ENCODE data around the gene ABCA3. TPM values are rescaled to one million over a fixed set of nuclear protein-coding genes. Genes with fewer than 3 reads are reported as not detected.

Gene ABCA3
- total RNA-seq, 4 donors from 2014 or later: 7.5 to 27.5 (median 12.3) TPM

- TF ChIP-seq EP300 (IDR thresholded peaks at IDR 0.05) (no peak), CTCF (IDR thresholded peaks at IDR 0.05) (no peak), POLR2A (IDR thresholded peaks at IDR 0.05) (no peak), POLR2AphosphoS5 (IDR thresholded peaks at IDR 0.05) (no peak)
- Histone ChIP-seq H3K36me3 (no peaks in the 10 kb centered on the region), H3K27ac (no peak overlapping the region), H3K4me3 (no peak overlapping the region), H3K27me3 (peaks cover 26% of the 10 kb centered on the region), H3K4me1 (no peaks in the 10 kb centered on the region), H3K9me3 (no peaks in the 10 kb centered on the region)
- ATAC-seq: no peak
- WGBS, 2 donors (ENCODE audit: low coverage in 1 of 2): 83 to 84% methylated on average over 4 of the region's 4 CpGs
Observed at GRCh38 chr16:2359919-2360318, 19.4 kb upstream of the ABCA3 start.

- H3K27me3 ChIP-seq: peaks cover 23% of the 10 kb centered on the region
- no peaks in the 10 kb centered on the region for H3K9me3 ChIP-seq
- H3K36me3 ChIP-seq: no peaks in the 10 kb centered on the region
- no peak for ATAC-seq
- H3K4me1 ChIP-seq: no peaks in the 10 kb centered on the region
- no peak overlapping the region for H3K4me3 ChIP-seq
- WGBS, 2 donors (ENCODE audit: low coverage in 1 of 2): 78 to 96% methylated on average over 1 to 3 of the region's 3 CpGs
- H3K27ac ChIP-seq: no peak overlapping the region
- TF ChIP-seq POLR2A (IDR thresholded peaks at IDR 0.05): no peak
- TF ChIP-seq EP300 (IDR thresholded peaks at IDR 0.05): no peak
- TF ChIP-seq POLR2AphosphoS5 (IDR thresholded peaks at IDR 0.05): no peak
- no peak for TF ChIP-seq CTCF (IDR thresholded peaks at IDR 0.05)
Observed at GRCh38 chr16:2358811-2359210, 18.3 kb upstream of the ABCA3 start.

- Histone ChIP-seq H3K4me3 (no peak overlapping the region), H3K36me3 (no peaks in the 10 kb centered on the region), H3K27me3 (peaks cover 18% of the 10 kb centered on the region), H3K27ac (no peak overlapping the region), H3K4me1 (no peaks in the 10 kb centered on the region), H3K9me3 (no peaks in the 10 kb centered on the region)
- ATAC-seq: no peak
- 92 to 96% methylated on average over 4 of the region's 4 CpGs for WGBS, 2 donors (ENCODE audit: low coverage in 1 of 2)
- TF ChIP-seq POLR2AphosphoS5 (IDR thresholded peaks at IDR 0.05) (no peak), POLR2A (IDR thresholded peaks at IDR 0.05) (no peak), EP300 (IDR thresholded peaks at IDR 0.05) (no peak), CTCF (IDR thresholded peaks at IDR 0.05) (no peak)
Observed at GRCh38 chr16:2357331-2357730, 16.8 kb upstream of the ABCA3 start.

- Histone ChIP-seq H3K36me3 (no peaks in the 10 kb centered on the region), H3K9me3 (no peaks in the 10 kb centered on the region), H3K4me1 (no peaks in the 10 kb centered on the region), H3K27me3 (no peaks in the 10 kb centered on the region), H3K27ac (no peak overlapping the region), H3K4me3 (no peak overlapping the region)
- ATAC-seq: no peak
- TF ChIP-seq POLR2AphosphoS5 (IDR thresholded peaks at IDR 0.05) (no peak), POLR2A (IDR thresholded peaks at IDR 0.05) (no peak), CTCF (IDR thresholded peaks at IDR 0.05) (no peak), EP300 (IDR thresholded peaks at IDR 0.05) (no peak)
- 79 to 89% methylated on average over 1 of the region's 1 CpG for WGBS, 2 donors (ENCODE audit: low coverage in 1 of 2)
Observed at GRCh38 chr16:2350500-2350899, 10.0 kb upstream of the ABCA3 start.

GRCh38 chr16:2343211-2343610, 2.7 kb upstream of the ABCA3 start:
- TF ChIP-seq EP300 (IDR thresholded peaks at IDR 0.05): no peak
- no peak for TF ChIP-seq CTCF (IDR thresholded peaks at IDR 0.05)
- no peak for TF ChIP-seq POLR2A (IDR thresholded peaks at IDR 0.05)
- no peak for TF ChIP-seq POLR2AphosphoS5 (IDR thresholded peaks at IDR 0.05)
- no peak for ATAC-seq
- Histone ChIP-seq H3K36me3 (no peaks in the 10 kb centered on the region), H3K4me3 (no peak overlapping the region), H3K27me3 (no peaks in the 10 kb centered on the region), H3K27ac (no peak overlapping the region), H3K4me1 (peaks cover 0 to 34% (median 3%) of the 10 kb centered on the region in 3 donors), H3K9me3 (no peaks in the 10 kb centered on the region)
- WGBS, 2 donors (ENCODE audit: low coverage in 1 of 2): 50 to 64% methylated on average over 1 of the region's 1 CpG

All from gastroesophageal sphincter (tissue), 4 donors.